Caki2 (cell line): Measurements from ENCODE around the gene GTF2F2. TPM values are rescaled to one million over a fixed set of nuclear protein-coding genes. Genes with fewer than 3 reads are reported as not detected.

Source experiments
- DNase-seq: peaks from one replicate; pipeline ENCODE4 v3.0.0-alpha.2; 2015; ENCODE audit warnings: low read depth
- in situ Hi-C: cut with HindIII; loops from 2 replicates; pipeline ENCODE4 v1.10.0; 2016; ENCODE audit warnings: low sequenced_read_pairs, low pct_unique_long_range_greater_than_20kb, mixed read lengths
- total RNA-seq: library from RNA; depleted of rRNA; stranded (reverse); fragments of >200 nt; shearing (Covaris generic); gene quantifications from 2 replicates; pipeline ENCODE4 v1.2.3, GENCODE V29; 2014; ENCODE audit warnings: low replicate concordance; rRNA removed

Gene GTF2F2
- total RNA-seq, 1 experiment from 2014 or later: 17.3 TPM

DNA sequence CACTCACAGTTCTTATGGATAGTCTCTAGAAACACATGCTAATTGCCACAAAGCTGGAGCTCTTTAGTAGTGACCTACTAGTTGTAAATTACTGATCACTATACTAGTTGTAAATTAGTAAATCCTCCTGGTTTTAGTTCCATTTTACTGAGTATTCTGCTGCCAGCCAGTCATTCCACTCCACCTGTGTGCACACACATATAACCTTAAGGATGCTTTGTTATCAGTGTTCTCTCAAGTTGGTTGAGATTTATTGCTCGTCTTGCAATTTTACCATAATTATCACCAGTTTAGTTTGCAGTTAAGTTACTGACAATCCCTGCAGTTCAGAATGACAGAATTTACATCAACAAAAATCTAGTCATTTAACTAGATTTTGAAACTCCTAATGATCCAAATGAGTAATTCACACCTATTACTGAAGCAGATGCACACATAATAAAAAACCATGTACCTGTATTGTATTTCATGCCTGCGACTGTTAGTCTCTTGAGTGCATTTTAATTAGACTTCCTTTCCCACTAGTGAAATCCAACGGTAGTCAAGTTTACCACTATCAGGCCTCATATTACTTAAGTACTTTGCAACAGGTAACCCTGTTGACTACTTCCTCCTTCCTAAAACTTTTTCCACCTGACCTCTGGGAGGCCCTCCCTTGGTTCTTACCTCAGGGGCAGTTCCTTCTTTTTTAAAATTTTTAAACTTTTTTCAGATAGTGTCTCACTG lies 213.1 kb downstream of the GTF2F2 start:
- in situ Hi-C loops: no loop called here
- DNase-seq: no peak

Other genes with a start within 250 kb of the GTF2F2 start
- 3.4 and 3.6 TPM in 2 replicates for gene NUFIP1, start 131.0 kb upstream of the GTF2F2 start, total RNA-seq
- gene GPALPP1, start 131.0 kb upstream of the GTF2F2 start, total RNA-seq: 13.8 and 20.9 TPM in 2 replicates
- gene KCTD4, start 80.5 kb downstream of the GTF2F2 start, total RNA-seq: 2.2 and 5.0 TPM in 2 replicates
- 671 and 779 TPM in 2 replicates for gene TPT1, start 220.7 kb downstream of the GTF2F2 start, total RNA-seq